K562 (cell line): ENCODE data around the gene BMP8B. TPM values are rescaled to one million over a fixed set of nuclear protein-coding genes. Genes with fewer than 3 reads are reported as not detected.

Experiments
- AFF4 ChIP-seq: sonication (generic); formaldehyde crosslinking; IDR thresholded peaks from 2 replicates; pipeline ENCODE4 v1.8.0; 2023; ENCODE audit warnings: mild to moderate bottlenecking, missing genetic modification reagents
- CXXC5 ChIP-seq: fragments of 250-450 bp; sonication (Bioruptor Pico); IDR thresholded peaks from 2 replicates; pipeline ENCODE4 v1.8.0; 2022; ENCODE audit warnings: inconsistent platforms, mild to moderate bottlenecking, moderate library complexity
- ESRRB ChIP-seq: fragments of 250-450 bp; sonication (Bioruptor Pico); IDR thresholded peaks from 2 replicates; pipeline ENCODE4 v1.5.0; 2020; ENCODE audit warnings: mild to moderate bottlenecking, moderate library complexity, borderline replicate concordance
- FOXA1 ChIP-seq: fragments of 450-650 bp; IDR thresholded peaks from 2 replicates; pipeline ENCODE4 v1.6.1; 2016; ENCODE audit warnings: mild to moderate bottlenecking, borderline replicate concordance
- HCFC1 ChIP-seq: IDR thresholded peaks from 2 replicates; pipeline ENCODE4 v1.6.1; 2012; ENCODE audit warnings: low read depth, low read length, improper control_type of control experiment
- HDAC6 ChIP-seq: IDR thresholded peaks from 2 replicates; pipeline ENCODE4 v1.6.1; 2012; ENCODE audit warnings: low read depth, mild to moderate bottlenecking, control low read depth, inconsistent platforms, low read length, moderate library complexity
- HDAC8 ChIP-seq: fragments of 450-650 bp; IDR thresholded peaks from 2 replicates; pipeline ENCODE4 v1.6.1; 2016; ENCODE audit warnings: mild to moderate bottlenecking, missing genetic modification characterization, moderate library complexity, missing compliant biosample characterization
- NCOA1 ChIP-seq: fragments of 450-650 bp; IDR thresholded peaks from 2 replicates; pipeline ENCODE4 v1.6.1; 2016; ENCODE audit warnings: low read depth
- POLR2A ChIP-seq: fragments of 450-650 bp; conservative IDR thresholded peaks from 2 replicates; pipeline ENCODE4 v1.6.1; 2016
- POLR2B ChIP-seq: fragments of 450-650 bp; IDR thresholded peaks from 2 replicates; pipeline ENCODE4 v1.6.1; 2018; ENCODE audit warnings: low read depth; ENCODE audit not compliant: partially characterized antibody
- SREBF1 ChIP-seq: fragments of 150-350 bp; IDR thresholded peaks from 2 replicates; pipeline ENCODE4 v1.6.1; 2014; ENCODE audit warnings: antibody characterized with exemption, low read depth, low read length, borderline replicate concordance
- SRSF9 ChIP-seq: fragments of 200-400 bp; formaldehyde crosslinking; IDR thresholded peaks from 2 replicates; pipeline ENCODE4 v1.6.1; 2017; ENCODE audit warnings: low read depth, low read length, borderline replicate concordance
- ZNF175 ChIP-seq: fragments of 200-800 bp; sonication (Bioruptor generic); IDR thresholded peaks from 2 replicates; pipeline ENCODE4 v1.6.1; 2016; ENCODE audit warnings: low read depth, mild to moderate bottlenecking, missing genetic modification characterization, missing compliant biosample characterization
- ZNF324 ChIP-seq: fragments of 250-450 bp; sonication (Bioruptor Pico); IDR thresholded peaks from 2 replicates; pipeline ENCODE4 v1.4.0; 2020; ENCODE audit warnings: mild to moderate bottlenecking
- ZSCAN32 ChIP-seq: fragments of 450-650 bp; formaldehyde crosslinking; IDR thresholded peaks from 2 replicates; pipeline ENCODE4 v1.4.0; 2020; ENCODE audit warnings: mild to moderate bottlenecking, moderate library complexity
- polyA plus RNA-seq, 8 experiments: library from polyadenylated mRNA; depleted of rRNA in 4 of 8; stranded (reverse) in 5 of 8; unstranded in 3 of 8; fragments of >200 nt; fragmentation: Nextera tagmentation in 2 of 8; fragmentation: Illumina TruSeq in 1 of 8; extraction: Ambion mirVana in 2 of 8; extraction: Trizol in 1 of 8; gene quantifications; 2 replicates each; pipeline versions ENCODE4 v1.2.1 to v1.2.3, GENCODE V29; 2011 to 2014; ENCODE audit warnings: inconsistent platforms in 1 of 8, missing spikeins in 1 of 8
- total RNA-seq, 7 experiments: library from RNA; depleted of rRNA in 6 of 7; stranded (reverse); fragments of >200 nt in 6 of 7; fragmentation: Illumina TruSeq in 2 of 7; extraction: Trizol in 2 of 7; gene quantifications; 2 replicates each; pipeline versions ENCODE4 v1.2.1 to v1.2.3, GENCODE V29; 2011 to 2021; ENCODE audit warnings: low replicate concordance in 1 of 7
- TF ChIP-seq, protein P1 (sequence below), 2 experiments: IDR thresholded peaks; 2 replicates each; pipeline ENCODE4 v1.6.1; 2012; ENCODE audit warnings: improper control_type of control experiment in 2 of 2, low read depth in 2 of 2, low read length in 2 of 2, borderline replicate concordance in 1 of 2
- TF ChIP-seq, protein P2 (sequence below): fragments of 450-650 bp; conservative IDR thresholded peaks from 2 replicates; pipeline ENCODE4 v1.6.1; 2016; ENCODE audit warnings: missing genetic modification characterization, low read depth, mild to moderate bottlenecking, control low read depth, missing compliant biosample characterization
- TF ChIP-seq, protein P3 (sequence below): sonication (generic); formaldehyde crosslinking; IDR thresholded peaks from 2 replicates; pipeline ENCODE4 v1.8.1; 2022; ENCODE audit warnings: missing genetic modification reagents

Gene BMP8B
- total and polyA plus RNA-seq, 9 of the 15 experiments (the other 6 are each of a cell fraction or from before 2014, with no cell fraction given): 0.03 to 0.33 (median 0.14) TPM

DNA sequence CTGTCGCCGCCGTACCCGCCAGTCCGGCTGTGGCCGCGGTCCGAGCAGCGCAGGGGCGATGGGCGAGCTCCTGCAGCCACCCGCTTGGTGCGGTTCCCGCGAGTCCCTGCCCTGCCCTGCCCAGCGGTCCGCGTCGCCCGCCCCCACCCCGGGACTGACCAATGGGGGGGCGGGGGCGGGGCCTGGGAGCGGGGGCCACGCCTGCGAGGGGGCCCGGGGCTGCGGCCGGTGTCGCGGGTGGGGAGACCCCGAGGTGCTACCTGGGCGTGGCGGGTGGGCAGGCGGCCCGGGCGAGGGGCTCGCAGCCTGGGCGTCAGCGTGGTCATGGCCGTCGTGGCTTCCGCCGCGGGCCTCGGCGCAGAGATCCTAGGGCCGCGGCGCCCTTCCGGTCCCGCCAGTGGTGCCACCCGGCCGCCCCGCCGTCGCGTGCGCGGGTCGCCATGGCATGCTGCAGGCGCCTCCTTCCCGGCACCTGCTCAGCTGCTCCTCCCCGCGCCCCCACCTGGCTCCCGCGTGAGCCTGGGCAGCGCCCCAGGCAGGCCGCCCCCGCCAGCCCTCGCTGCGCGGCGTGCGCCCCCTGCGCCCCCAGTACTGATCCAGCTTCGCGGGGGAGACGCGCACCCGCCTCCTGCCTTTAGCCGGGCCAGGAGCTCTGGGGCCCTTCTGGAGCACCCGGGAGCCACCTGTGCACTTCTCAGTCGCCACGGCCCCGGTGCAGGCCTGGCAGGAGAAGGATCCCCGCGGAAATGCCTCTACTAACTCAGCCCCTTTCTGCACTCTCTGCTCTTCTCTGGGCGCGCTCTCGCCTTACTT, at the start of gene BMP8B (continued):
- TF ChIP-seq, protein P1, sequence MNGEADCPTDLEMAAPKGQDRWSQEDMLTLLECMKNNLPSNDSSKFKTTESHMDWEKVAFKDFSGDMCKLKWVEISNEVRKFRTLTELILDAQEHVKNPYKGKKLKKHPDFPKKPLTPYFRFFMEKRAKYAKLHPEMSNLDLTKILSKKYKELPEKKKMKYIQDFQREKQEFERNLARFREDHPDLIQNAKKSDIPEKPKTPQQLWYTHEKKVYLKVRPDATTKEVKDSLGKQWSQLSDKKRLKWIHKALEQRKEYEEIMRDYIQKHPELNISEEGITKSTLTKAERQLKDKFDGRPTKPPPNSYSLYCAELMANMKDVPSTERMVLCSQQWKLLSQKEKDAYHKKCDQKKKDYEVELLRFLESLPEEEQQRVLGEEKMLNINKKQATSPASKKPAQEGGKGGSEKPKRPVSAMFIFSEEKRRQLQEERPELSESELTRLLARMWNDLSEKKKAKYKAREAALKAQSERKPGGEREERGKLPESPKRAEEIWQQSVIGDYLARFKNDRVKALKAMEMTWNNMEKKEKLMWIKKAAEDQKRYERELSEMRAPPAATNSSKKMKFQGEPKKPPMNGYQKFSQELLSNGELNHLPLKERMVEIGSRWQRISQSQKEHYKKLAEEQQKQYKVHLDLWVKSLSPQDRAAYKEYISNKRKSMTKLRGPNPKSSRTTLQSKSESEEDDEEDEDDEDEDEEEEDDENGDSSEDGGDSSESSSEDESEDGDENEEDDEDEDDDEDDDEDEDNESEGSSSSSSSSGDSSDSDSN (IDR thresholded peaks at IDR 0.05; ENCODE audit: borderline replicate concordance in 1 of 2, low read depth in 2 of 2, low read length in 2 of 2): 0 out of 4 replicates have a peak, but pooled peaks of 1 of the 2 experiments have one; percentile 27
- no peak for TF ChIP-seq AFF4 (CRISPR knock-in tag)
- TF ChIP-seq ESRRB (CRISPR knock-in tag): no peak
- no peak for TF ChIP-seq ZNF175
- TF ChIP-seq, protein P2, sequence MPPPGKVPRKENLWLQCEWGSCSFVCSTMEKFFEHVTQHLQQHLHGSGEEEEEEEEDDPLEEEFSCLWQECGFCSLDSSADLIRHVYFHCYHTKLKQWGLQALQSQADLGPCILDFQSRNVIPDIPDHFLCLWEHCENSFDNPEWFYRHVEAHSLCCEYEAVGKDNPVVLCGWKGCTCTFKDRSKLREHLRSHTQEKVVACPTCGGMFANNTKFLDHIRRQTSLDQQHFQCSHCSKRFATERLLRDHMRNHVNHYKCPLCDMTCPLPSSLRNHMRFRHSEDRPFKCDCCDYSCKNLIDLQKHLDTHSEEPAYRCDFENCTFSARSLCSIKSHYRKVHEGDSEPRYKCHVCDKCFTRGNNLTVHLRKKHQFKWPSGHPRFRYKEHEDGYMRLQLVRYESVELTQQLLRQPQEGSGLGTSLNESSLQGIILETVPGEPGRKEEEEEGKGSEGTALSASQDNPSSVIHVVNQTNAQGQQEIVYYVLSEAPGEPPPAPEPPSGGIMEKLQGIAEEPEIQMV (tag): no peak
- TF ChIP-seq POLR2B: no peak
- no peak for TF ChIP-seq HDAC6
- TF ChIP-seq SREBF1: no peak
- no peak for TF ChIP-seq NCOA1
- TF ChIP-seq FOXA1: no peak
- no peak for TF ChIP-seq POLR2A
- no peak for TF ChIP-seq SRSF9
- no peak for TF ChIP-seq ZNF324 (CRISPR knock-in tag)
- TF ChIP-seq, protein P3, sequence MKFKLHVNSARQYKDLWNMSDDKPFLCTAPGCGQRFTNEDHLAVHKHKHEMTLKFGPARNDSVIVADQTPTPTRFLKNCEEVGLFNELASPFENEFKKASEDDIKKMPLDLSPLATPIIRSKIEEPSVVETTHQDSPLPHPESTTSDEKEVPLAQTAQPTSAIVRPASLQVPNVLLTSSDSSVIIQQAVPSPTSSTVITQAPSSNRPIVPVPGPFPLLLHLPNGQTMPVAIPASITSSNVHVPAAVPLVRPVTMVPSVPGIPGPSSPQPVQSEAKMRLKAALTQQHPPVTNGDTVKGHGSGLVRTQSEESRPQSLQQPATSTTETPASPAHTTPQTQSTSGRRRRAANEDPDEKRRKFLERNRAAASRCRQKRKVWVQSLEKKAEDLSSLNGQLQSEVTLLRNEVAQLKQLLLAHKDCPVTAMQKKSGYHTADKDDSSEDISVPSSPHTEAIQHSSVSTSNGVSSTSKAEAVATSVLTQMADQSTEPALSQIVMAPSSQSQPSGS: no peak
- no peak for TF ChIP-seq HCFC1
- peak; percentile 87; the same call in 1 of the 2 replicates for TF ChIP-seq HDAC8 (tag)
- TF ChIP-seq CXXC5: peak; percentile 86
- TF ChIP-seq ZSCAN32: no peak
